Endothelial cell (in vitro differentiated cells): Measurements from ENCODE around the gene STOX2. TPM values are rescaled to one million over a fixed set of nuclear protein-coding genes. Genes with fewer than 3 reads are reported as not detected.

ENCODE experiments used
- DNase-seq: peaks from one replicate; pipeline ENCODE4 v3.0.0; 2021; ENCODE audit warnings: low spot score
- H3K27ac Mint-ChIP-seq: one replicate; pipeline ENCODE4 v1.8.0; 2021; ENCODE audit warnings: mixed read lengths, inconsistent platforms; ENCODE audit not compliant: unreplicated experiment
- H3K27me3 Mint-ChIP-seq: one replicate; pipeline ENCODE4 v1.8.0; 2021; ENCODE audit warnings: mild to moderate bottlenecking, moderate library complexity, mixed read lengths, inconsistent platforms; ENCODE audit not compliant: unreplicated experiment
- H3K36me3 Mint-ChIP-seq: one replicate; pipeline ENCODE4 v1.8.0; 2021; ENCODE audit warnings: mild to moderate bottlenecking, low read depth, mixed read lengths, inconsistent platforms; ENCODE audit not compliant: unreplicated experiment
- H3K4me1 Mint-ChIP-seq: one replicate; pipeline ENCODE4 v1.8.0; 2021; ENCODE audit warnings: mild to moderate bottlenecking, mixed read lengths, inconsistent platforms; ENCODE audit not compliant: unreplicated experiment
- H3K4me3 Mint-ChIP-seq: one replicate; pipeline ENCODE4 v1.8.0; 2021; ENCODE audit warnings: mild to moderate bottlenecking, mixed read lengths, inconsistent platforms; ENCODE audit not compliant: unreplicated experiment
- H3K9me3 Mint-ChIP-seq: one replicate; pipeline ENCODE4 v1.8.0; 2021; ENCODE audit warnings: mixed read lengths, inconsistent platforms; ENCODE audit not compliant: unreplicated experiment
- total RNA-seq: library from RNA; stranded (reverse); fragmentation: NEBNext Ultra II Directional; extraction: Animal tissue kit (Norgen Biotek cat#: 25700); gene quantifications from one replicate; pipeline ENCODE4 v1.2.1, GENCODE V29; 2021; ENCODE audit not compliant: unreplicated experiment
- TF ChIP-seq, protein P1 (sequence below): fragments of 200-600 bp; sonication (generic); IDR thresholded peaks from one replicate; pipeline ENCODE4 v1.5.0; 2021; ENCODE audit warnings: antibody characterized with exemption; ENCODE audit not compliant: unreplicated experiment

Gene STOX2
- total RNA-seq, 1 donor from 2014 or later, result 4.8 TPM

DNA sequence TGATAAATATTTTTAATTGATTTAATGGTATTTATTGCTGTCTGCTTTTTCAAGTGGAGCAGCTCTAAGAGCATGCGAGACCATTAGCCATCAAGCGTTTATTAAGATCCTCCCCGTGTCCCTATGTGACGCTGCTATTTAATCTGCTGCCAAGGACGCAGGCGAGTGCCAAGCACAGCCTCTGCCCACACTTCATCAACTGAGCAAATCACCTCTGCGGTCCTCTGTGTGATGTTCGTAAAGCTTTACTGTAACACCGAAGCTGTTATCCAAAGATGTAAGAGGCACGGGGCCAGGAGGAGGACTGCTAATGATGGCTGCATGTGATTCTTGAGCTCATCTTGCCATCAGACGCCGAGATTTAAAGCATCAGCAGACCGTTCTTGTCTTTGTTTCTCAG, 79.5 kb downstream of the STOX2 start:
- Mint-ChIP-seq H3K36me3 (no peaks in the 10 kb centered on the region), H3K9me3 (no peaks in the 10 kb centered on the region), H3K27me3 (no peaks in the 10 kb centered on the region), H3K4me1 (peaks cover 9% of the 10 kb centered on the region), H3K4me3 (no peak overlapping the region), H3K27ac (no peak overlapping the region)
- TF ChIP-seq, protein P1, sequence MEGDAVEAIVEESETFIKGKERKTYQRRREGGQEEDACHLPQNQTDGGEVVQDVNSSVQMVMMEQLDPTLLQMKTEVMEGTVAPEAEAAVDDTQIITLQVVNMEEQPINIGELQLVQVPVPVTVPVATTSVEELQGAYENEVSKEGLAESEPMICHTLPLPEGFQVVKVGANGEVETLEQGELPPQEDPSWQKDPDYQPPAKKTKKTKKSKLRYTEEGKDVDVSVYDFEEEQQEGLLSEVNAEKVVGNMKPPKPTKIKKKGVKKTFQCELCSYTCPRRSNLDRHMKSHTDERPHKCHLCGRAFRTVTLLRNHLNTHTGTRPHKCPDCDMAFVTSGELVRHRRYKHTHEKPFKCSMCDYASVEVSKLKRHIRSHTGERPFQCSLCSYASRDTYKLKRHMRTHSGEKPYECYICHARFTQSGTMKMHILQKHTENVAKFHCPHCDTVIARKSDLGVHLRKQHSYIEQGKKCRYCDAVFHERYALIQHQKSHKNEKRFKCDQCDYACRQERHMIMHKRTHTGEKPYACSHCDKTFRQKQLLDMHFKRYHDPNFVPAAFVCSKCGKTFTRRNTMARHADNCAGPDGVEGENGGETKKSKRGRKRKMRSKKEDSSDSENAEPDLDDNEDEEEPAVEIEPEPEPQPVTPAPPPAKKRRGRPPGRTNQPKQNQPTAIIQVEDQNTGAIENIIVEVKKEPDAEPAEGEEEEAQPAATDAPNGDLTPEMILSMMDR, result no peak
- no peak for DNase-seq

DNA sequence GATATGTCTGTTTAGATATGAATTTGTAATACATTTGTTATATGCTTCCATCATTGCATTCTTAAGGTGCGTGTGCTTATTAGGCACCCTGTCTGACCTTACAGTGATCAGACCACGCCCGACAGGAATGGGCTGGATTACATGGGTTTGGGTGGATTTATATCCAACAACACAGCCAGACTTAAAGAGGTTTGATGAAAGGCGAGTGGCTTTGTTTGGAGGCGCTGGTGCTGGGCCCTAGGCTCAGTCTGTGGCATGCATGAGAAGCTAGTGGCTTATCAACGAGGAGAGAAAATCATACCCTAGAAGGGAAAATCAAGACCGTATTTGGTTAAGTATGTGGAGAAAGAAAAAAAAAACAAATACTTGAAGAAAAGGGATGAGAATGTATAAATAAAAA, 80.7 kb downstream of the STOX2 start:
- no peaks in the 10 kb centered on the region for H3K27me3 Mint-ChIP-seq
- H3K4me1 Mint-ChIP-seq, result peaks cover 9% of the 10 kb centered on the region
- H3K36me3 Mint-ChIP-seq, result no peaks in the 10 kb centered on the region
- H3K4me3 Mint-ChIP-seq, result no peak overlapping the region
- TF ChIP-seq, protein P1, result no peak
- DNase-seq, result no peak
- H3K27ac Mint-ChIP-seq, result no peak overlapping the region
- no peaks in the 10 kb centered on the region for H3K9me3 Mint-ChIP-seq

DNA sequence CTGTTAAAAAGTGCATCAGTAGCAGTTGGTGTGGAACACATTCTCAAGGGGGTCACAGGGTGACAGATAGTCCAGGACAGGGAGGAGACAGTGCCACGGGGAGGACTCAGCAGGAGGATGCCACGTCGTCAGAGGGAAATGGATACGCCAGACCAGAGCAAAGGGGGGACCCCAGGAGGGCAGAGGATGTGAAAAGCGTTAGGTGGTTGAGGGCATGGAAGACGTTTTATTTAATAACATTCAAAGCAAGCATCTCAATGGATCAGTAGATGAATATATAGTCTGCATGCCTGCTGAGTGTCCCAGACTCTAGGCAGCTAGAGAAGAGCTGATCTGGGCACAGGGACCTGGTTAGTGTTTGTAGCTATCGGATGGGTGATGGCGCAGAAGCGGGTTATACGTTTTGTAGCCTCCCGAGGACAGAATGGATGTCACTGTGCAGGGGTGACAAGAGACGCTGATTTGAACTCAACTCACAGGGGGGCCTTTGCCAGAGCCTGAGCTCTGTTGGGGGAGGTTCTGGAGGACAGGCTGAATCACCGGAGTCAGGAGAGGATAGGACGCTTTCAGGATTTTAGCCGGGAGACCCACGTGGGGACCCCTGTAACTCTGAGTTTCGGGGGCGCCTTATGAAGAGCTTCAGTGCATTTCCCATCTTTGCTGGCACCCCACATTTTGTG, 81.3 kb downstream of the STOX2 start:
- DNase-seq, result no peak
- Mint-ChIP-seq H3K4me3 (no peak overlapping the region), H3K9me3 (no peaks in the 10 kb centered on the region), H3K36me3 (no peaks in the 10 kb centered on the region), H3K27me3 (no peaks in the 10 kb centered on the region), H3K4me1 (peaks cover 9% of the 10 kb centered on the region), H3K27ac (no peak overlapping the region)
- TF ChIP-seq, protein P1, result no peak

DNA sequence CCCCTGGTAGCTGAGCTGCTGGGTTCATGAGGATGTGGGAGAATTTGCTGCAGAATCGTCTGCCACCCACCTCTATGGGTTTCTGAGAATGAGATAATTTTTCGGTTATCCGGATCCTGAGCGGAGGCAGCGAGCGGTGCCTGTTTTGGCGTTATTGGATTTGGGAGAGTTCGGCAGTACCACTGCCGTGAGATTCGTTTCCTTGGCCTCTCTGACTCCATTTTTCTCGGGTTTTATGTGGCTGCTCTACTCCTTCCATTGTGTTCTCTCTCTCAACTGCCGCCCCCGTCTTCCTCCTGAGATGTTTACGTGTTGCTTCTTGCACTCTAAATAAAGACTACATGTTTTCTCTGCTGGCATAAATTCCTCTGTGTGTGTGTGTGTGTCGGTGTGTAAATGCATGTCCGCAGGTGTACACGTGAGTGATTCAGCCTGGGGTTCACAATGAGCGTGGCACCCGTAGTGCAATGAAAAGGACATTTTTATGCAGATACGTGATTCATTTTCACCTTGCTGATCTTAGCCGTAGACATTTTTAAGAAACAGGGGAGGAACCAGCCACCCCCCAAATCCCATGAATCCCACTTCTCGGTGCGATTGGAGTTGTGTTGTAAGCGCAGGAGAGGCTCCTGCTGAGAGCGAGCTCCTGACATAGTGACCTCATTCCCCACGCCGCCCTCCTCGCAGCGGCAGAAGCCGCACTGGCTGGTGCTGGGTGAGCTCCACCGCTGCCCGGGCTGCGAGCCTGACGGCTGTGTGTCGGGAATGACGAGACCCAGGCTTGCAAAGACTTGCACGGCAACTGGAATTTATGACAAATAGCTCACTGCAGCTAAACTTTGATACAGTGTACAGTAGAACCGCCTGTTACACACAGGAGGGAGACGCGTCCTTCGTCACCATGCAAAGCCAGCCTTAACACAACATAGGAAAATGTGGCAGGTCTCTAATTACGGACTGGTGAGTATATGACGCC, 82.2 kb downstream of the STOX2 start:
- TF ChIP-seq, protein P1, result no peak
- H3K9me3 Mint-ChIP-seq, result no peaks in the 10 kb centered on the region
- H3K36me3 Mint-ChIP-seq, result no peaks in the 10 kb centered on the region
- no peak overlapping the region for H3K27ac Mint-ChIP-seq
- H3K4me3 Mint-ChIP-seq, result no peak overlapping the region
- H3K4me1 Mint-ChIP-seq, result peaks cover 9% of the 10 kb centered on the region
- H3K27me3 Mint-ChIP-seq, result no peaks in the 10 kb centered on the region
- no peak for DNase-seq

DNA sequence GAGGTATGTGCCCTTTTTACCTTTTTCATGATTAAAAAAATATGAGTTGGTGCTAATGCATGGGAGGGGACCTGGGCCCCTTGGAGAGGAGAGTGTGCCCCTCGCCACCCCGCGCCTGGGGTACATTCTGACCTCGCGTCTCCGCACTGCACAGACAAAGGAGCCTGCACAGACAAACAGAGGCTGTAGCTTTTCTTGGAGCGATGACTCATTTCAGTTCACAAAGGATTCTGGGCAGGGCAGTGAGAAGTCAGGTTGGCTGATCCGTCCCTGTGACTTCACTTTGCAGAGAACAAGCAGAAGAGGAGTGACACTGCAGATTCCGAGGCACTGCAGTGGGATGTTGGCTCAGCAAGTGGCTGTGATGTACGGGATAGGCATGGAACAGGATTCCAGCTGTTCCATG, 82.9 kb downstream of the STOX2 start:
- H3K27ac Mint-ChIP-seq, result no peak overlapping the region
- no peaks in the 10 kb centered on the region for H3K36me3 Mint-ChIP-seq
- H3K4me3 Mint-ChIP-seq, result no peak overlapping the region
- TF ChIP-seq, protein P1, result no peak
- no peaks in the 10 kb centered on the region for H3K27me3 Mint-ChIP-seq
- H3K9me3 Mint-ChIP-seq, result no peaks in the 10 kb centered on the region
- peaks cover 5% of the 10 kb centered on the region for H3K4me1 Mint-ChIP-seq
- DNase-seq, result peak; percentile 9
